Coronary artery (tissue), 2 donors: ENCODE measurements around the gene ETNK1.

Experiments
- DNase-seq: peaks from one replicate; pipeline ENCODE4 v3.0.0-alpha.2; 2017; ENCODE audit warnings: low spot score
- H3K27ac ChIP-seq, 2 donors: fragments of 200-600 bp; sonication (generic); one replicate each; pipeline ENCODE4 v1.5.1; 2016 to 2019
- H3K4me3 ChIP-seq: fragments of 200-600 bp; sonication (generic); 2 replicates; pipeline ENCODE4 v1.5.1; 2016; ENCODE audit warnings: mild to moderate bottlenecking, moderate library complexity
- TF ChIP-seq, protein P1 (sequence below): fragments of 200-600 bp; sonication (generic); IDR thresholded peaks from one replicate; pipeline ENCODE4 v1.5.1; 2019; ENCODE audit warnings: antibody characterized with exemption

Gene ETNK1

DNA sequence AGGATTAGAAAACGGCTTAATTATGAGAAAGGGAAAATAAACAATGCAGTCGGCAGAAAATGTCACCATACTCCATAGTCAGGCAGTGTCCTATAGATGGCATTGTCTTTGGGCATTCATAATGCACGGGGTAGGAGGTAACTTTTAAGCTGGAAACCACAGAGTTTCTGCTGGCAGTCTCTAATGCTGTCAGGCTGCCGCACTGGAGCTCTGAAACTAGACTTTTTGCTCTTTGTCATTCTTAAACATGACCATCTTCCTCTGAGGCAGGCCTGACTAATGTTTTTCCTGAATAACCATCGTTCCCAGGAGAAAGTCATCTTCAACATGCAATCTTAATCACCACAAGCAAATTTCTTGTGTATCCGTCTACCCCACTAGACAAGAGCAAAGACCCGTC lies 108.8 kb downstream of the ETNK1 start:
- TF ChIP-seq, protein P1, sequence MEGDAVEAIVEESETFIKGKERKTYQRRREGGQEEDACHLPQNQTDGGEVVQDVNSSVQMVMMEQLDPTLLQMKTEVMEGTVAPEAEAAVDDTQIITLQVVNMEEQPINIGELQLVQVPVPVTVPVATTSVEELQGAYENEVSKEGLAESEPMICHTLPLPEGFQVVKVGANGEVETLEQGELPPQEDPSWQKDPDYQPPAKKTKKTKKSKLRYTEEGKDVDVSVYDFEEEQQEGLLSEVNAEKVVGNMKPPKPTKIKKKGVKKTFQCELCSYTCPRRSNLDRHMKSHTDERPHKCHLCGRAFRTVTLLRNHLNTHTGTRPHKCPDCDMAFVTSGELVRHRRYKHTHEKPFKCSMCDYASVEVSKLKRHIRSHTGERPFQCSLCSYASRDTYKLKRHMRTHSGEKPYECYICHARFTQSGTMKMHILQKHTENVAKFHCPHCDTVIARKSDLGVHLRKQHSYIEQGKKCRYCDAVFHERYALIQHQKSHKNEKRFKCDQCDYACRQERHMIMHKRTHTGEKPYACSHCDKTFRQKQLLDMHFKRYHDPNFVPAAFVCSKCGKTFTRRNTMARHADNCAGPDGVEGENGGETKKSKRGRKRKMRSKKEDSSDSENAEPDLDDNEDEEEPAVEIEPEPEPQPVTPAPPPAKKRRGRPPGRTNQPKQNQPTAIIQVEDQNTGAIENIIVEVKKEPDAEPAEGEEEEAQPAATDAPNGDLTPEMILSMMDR, result no peak
- no peak overlapping the region for H3K4me3 ChIP-seq
- no peak for DNase-seq

GRCh38 chr12:22738945-22739344 lies 114.0 kb downstream of the ETNK1 start:
- DNase-seq, result no peak
- no peak overlapping the region for H3K27ac ChIP-seq
- TF ChIP-seq, protein P1, result no peak
- no peak overlapping the region for H3K4me3 ChIP-seq

More for the DNA sequence above, 108.8 kb downstream of the ETNK1 start:
- H3K27ac ChIP-seq, result no peak overlapping the region
